ENCODE data around the gene NEO1.
"Not testable (repeated sequence)": the region's sequence is repeated elsewhere in the genome, so short reads cannot be mapped to it uniquely, and the experiment has no call there.

The NEO1 gene

DNA sequence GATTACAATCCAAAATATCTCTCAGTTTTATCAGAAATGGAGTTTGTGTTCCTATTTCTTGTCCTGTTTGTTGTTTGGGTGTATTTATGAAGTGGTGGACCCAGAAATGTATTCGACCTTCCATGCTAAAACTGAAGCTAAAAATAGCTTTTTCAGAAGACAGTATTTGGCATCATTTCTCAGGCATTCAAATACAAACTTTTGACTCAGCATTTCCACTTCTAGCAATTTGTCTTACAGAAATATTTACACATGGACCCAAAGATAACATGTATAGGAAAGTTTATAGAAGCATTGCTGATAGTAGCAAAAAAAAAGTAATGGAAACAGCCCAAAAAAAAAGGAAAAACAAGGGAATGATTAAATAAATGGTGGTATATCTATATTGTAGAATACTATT is 160.2 kb downstream of the NEO1 start:
- no peak for DNase-seq

DNA sequence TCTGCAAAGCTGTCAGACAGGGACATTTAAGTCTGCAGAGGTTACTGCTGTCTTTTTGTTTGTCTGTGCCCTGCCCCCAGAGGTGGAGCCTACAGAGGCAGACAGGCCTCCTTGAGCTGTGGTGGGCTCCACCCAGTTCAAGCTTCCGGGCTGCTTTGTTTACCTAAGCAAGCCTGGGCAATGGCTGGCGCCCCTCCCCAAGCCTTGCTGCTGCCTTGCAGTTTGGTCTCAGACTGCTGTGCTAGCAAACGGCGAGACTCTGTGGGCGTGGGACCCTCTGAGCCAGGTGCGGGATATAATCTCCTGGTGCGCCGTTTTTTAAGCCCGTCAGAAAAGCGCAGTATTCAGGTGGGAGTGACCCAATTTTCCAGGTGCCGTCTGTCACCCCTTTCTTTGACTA is 169.2 kb downstream of the NEO1 start:
- not testable (repeated sequence) for DNase-seq

DNA sequence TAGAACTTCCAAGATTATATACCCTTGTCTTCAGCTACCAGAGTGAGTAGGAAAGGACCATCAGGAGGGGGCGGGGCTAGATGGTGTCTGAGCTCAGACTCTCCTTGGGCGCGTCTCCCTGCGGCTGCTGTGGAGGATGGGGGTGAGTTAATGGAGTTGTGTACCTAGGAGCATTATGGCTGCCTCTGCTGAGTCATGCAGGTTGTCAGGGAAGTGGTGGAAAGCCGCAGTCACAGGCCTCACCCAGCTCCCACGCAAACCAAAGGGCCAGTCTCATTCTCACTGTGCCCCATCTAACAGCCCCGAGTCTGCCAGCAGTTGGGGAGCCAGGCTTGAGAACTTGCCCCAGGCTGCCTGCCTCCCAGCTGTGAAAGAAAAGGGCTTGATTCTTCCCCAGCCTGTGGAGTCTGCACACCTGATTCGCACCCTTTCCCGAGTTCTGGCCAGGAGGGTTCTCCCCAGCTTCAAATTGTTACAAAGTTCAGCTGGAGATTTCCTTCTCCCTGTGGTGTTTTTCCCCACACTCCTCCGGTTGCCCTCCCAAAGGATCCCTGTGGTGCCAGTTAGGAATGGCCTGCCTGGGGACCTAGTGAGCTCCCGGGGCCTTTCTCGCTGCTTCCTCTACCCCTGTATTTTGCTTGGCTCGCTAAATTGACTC is 173.2 kb downstream of the NEO1 start:
- DNase-seq, result no peak

DNA sequence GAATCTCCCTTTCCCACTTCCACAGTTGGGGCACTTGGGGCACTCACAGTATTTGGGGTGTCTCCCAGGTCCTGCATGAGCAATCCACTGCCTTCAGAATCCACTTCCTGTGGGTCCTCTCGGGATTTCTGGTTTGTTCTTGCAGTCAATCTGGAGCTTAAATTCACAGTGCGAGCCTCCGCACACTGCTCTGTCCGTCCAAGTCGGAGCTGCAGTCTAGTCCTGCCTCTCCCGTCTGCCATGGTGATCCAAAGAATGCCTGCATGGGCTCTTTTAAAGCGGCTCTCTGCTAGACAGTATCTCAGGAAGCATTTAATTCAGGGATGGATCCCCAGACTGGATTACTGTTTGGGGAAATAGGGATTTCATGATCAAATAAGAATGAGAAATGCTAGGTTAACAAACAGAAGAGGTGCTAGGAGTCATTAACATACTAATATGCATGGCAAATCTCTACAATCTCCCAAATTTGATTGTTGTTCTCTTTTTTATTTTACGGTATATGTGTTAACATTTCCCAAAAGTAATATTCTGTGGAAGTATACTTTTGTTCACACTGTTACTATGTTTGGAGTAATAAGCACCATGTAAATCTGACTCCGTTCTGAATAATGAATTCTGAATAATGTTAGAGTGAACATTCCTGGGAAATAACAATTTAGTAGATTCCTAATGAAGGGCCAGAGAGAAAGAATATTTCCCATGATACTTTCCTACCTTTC is 174.0 kb downstream of the NEO1 start:
- no peak for DNase-seq

DNA sequence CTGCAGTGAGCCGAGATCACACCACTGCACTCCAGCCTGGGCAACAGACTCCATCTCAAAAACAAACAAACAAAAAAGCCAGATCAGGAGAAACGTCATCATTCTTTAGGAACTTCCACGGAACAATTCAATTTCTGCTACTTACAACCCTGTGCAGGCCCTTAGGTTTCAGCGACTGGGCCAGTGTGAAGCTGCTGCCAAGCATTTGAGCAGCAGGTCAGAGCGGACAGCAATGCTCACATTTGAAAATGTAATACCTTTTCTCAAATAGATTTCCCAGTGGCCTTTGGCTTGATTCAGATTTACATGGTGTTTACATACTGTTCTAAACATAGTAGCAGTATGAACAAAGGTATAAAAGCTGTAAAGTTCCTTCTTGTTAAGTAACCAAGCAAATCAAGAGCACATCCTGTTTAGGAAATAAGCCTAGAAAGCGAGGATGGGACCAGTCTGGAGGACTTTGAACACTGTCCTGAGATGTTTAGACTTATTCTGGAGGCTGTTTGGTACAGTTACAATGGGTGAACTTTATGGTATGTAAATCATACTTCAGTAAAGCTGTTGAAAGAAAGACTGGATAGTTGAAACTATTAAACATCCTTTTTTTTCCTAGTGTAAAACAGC is 175.3 kb downstream of the NEO1 start:
- DNase-seq, result no peak

DNA sequence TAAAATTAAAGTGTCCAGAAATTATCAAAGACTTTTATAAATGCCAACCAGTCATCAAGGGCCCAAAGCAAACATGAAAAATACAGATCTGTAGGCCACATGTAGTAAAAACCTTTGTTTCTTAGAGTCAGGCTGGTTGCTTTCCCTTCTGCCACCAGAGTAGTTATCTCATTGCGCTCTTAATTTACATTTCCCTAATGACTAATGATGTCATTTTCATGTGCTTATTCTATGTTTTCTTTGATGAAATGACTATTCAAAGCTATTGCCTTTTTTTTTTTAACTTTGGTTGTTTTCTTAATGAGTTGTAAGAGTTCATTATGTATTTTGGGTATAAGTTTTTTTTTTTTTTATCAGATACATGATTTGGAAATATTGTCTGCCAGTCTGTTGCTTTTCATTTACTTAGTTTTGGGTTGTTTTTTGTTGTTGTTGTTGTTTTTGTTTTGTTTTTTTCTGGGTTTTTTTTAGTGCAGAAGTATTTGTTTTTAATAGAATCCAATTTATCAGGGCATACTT is 175.9 kb downstream of the NEO1 start:
- DNase-seq, result no peak

DNA sequence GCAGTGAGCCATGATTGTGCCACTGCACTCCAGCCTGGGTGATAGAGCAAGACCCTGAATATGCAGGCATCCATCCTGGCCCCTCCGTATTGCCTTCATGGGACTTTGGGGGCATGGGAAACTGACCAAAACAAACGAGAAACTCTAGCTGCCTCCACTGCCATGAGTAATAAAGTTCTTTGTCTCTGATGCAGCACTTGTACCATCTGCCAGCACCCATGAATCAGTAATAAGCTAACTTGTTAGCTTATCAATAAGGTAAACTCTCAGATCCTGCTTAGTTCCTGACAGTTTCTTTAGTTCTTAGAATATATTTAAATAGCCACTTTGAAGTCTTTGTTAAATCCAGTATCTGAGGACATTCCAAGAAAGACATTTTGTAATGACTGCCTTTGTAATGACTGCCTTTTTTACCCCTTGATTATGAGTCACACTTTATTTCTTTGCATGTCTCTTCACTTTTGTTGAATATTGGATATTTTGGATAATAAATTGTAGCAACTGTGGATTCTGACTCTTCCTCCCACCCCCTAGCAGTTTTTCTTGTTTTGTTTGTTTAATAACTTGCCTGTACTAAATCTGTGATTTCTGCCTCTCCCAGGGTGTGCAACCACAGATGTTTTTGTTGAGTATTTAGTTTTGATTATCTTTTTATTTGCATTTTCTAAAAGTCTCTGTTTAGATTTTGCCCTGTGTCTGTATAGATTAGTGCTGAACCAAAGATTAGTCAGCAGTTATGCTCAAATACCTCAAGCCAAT is 179.6 kb downstream of the NEO1 start:
- DNase-seq, result no peak

DNA sequence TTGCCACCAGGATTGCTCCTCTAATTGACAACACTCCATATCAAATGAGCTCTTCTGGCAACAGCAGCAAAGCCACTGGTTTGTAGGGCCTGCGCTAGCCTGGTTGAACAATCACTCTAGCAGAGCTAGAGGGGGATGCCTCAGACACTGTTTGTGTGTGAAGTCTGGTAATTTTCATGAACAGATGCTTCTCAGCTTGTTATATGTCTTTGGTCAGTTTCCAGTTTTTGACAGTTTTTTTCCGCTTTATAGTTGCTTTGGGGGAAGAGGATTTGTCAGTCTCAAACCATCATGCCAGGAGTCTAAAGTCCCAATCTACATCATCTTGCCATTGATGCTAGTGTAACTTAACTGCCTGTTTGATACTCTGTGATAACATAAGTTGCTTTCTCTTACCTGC is 180.5 kb downstream of the NEO1 start:
- no peak for DNase-seq

DNA sequence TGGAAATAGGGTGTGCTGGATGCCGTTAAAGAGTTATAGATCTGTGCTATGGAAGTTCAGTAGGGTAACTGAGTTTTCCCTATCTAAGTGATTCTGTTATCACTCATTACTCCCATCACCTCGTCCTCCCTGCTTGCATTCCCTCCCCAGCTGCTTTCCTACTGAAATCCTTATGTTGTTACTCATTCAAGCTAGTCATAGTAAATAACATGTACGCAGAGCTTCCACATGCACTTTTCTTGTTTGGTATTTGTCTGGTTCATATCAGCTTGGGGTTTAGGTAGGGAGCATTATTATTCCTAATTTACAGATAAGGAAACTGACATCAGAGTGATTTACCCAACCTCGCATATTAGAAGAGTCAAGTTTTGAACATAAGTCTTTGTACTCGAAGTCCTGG is 181.4 kb downstream of the NEO1 start:
- DNase-seq, result no peak

DNA sequence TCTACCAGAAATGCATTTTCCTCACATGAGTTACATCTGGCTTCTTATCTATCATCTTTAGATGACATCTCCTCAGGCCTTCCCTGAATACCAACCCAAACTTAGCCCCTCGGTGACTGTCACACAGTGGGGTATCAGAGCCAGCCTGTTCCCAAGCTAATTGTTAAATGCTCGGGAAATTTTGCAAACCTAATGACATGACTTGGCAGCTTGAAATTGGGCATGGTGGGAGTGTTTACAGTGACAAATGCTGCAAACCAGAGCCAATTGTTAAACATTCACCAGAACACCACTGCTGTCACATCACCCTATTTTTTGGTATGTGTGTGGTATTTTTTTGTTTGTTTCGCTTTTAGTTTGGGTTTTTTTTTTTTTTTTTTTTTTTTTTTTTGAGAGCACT is 185.6 kb downstream of the NEO1 start:
- no peak for DNase-seq

DNA sequence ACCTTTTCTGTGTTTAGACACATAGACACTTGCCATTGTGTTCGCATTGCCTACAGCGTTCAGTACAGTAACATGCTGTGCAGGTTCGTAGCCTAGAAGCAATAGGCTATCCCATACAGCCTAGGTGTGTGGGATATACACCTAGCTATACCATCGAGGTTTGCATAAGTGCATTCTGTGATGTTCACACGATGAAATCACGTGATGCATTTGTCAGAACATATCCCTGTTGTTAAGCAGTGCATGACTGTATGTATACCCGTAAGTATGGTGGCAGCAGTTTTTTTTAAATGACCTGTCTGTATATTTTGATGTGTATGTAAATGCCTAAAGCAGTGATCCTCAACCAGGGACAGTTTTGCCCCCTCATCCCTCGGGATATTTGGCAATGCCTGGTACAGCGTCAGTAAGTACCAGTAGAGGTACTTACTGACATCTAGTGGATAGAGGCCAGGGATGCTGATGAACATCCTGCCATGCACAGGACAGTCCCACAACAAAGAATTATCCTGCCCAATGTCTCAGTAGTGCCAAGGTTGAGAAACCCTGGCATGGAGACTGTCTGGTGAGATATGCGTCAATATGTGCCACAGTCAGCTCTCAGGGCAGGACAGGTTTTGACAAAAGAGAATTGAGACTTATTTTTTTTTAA is 187.4 kb downstream of the NEO1 start:
- DNase-seq, result no peak

DNA sequence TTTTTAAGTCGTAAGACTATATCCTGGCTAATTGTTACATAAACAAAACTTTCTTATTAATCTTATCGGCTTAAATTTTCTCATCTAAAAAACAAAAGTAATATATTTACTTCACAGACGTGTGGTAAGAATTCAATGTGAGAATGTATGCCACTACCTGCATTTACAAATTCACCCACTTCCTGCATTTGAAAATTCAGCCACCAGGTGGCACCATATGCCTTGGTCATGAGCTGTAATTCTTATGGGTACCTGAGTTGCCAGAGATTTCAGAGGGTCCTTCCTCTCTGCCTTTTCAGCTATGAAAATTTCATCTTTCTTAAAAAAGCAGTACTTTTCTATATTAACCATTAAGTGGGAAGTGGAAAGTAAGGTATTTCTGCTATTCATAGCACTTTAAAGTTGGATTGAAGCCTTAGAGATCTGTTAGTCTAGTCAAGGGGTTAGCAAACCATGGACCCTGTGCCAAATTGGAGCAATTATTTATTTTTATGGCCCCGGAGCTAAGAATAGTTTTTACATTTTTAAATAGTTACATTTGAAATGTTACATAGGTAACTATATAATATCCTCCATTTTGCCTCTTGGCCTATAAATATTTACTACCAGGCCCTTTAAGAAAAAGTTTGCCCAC is 188.7 kb downstream of the NEO1 start:
- no peak for DNase-seq

DNA sequence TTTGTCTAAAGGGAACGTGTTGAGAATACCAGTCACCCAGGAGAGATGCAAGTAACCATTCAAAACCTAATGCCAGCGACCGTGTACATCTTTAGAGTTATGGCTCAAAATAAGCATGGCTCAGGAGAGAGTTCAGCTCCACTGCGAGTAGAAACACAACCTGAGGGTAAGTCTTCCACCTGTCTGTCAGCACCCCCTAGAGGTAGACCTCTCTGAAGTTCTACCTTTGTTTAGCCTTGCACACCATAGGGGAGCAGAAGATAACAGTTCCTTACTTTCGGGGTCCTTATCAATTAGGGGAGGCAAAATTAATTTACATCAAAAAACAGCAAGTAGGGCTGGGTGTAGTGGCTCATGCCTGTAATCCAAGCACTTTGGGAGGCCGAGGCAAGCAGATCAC is 192.1 kb downstream of the NEO1 start:
- DNase-seq, result no peak

DNA sequence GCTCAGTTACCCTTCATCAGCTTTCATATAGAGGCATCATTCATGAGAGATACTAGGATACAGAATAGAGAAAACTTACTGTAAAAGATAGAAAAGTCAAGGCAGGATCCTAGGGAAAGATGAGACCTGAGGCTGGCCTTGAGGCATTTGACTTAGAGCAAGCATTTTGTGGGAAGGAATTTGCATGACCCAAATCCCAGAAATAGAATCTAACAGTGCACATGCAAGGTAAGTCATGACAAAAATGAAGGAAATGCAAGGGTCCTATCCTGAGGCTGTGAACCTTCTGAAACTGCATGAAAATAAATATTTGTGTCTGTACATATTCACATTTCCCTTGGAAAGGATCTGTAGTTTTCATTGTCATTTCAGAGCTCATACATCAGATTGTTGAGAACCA is 194.2 kb downstream of the NEO1 start:
- DNase-seq, result no peak

DNA sequence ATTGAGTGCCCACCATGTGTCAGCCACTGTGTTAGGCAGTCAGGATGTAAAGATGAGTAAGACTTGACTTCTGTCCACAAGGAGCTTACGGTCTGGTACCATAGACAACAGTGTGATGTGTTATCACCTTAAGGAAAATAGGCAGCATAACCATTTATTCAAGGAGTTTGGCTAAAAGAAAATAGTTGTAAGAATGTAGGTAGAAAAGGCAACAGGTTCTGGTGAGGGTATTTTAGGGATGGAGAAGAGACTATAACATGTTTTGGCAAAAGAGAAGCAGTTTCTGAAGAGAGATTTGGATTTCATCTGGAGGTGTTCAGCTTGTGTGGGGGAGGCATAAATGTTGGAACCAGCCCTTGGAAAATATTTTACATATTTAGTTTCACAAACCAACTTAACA is 194.6 kb downstream of the NEO1 start:
- DNase-seq, result no peak

DNA sequence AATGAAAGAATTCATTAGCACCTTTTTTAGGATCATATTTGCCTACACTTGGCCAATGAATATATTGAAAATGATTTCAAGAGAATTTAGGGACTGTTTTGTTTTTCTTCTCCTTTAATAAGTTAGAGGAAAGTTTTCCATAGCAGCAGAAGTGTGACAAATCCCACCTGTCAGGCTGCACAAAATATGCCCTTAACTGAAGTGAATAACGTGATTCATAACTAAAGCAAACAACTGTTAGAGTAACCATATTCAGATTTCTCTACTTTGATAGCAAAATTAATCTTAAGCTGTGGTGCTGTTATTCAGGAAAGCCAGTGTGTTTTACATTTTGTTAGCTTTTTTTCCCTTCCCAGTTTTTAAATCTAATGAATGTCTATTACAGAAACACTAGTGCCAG is 195.1 kb downstream of the NEO1 start:
- DNase-seq, result no peak

DNA sequence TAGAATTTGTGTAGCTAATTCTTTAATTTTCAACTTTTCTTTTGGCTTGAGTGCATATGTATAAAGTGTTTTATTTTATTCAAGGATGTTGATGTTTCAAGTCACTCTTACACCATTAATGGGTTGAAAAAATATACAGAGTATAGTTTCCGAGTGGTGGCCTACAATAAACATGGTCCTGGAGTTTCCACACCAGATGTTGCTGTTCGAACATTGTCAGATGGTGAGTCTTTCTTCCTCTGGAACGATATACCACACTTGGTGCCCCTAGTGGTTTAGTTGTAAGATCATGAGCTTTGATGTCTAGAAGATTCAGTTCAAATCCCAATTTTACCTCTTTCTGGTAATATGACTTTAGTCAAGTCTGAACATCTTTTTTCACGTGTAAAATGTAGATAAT is 197.2 kb downstream of the NEO1 start:
- DNase-seq, result no peak

DNA sequence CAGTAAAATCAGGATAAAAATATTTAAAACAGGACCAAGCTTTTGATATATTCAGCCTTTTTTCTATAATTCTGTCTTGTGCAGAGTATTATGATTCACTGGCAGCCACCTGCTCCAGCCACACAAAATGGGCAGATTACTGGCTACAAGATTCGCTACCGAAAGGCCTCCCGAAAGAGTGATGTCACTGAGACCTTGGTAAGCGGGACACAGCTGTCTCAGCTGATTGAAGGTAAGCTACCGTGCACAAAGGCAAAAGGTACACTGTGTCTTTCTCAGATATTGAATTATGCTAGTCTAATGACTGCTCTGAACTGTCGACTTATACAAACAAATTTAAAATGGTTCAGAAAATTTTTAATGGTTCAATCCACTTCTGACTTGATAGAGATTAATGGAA is 202.3 kb downstream of the NEO1 start:
- DNase-seq, result no peak

DNA sequence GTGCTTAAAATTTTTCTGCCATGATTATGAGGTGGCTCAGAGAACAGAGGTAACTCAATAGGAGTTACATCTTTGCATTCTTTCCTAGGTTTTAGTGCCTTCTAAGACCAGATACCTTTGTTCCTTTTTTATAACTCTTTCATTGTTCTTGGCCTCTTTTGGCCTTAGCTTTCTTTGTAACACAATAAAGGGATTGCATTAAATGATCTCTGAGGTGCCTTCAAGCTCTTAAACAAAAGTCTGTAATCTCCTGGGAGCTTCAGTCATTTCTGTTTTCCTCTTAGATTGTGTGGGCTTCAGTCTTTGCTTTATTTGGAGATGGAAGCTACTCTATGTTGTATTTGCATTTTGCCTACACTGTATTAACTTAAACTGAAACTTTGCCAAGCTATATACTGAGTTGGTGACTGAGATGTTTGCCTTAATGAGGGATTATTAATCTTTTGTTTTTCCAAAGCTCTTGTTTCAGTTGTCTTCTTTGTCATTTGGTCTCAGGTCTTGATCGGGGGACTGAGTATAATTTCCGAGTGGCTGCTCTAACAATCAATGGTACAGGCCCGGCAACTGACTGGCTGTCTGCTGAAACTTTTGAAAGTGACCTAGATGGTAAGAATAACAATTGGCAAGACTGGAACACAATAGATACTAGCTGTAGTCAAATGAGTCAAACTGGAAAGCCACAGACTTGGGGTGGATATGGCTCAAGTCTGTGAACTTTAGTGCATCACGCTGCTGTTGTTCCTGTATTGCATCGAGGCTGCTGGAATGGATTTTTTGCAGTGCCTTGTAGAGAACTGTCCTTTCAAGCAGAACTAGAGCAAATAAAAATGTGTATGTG is 206.2 kb downstream of the NEO1 start:
- no peak for DNase-seq

DNA sequence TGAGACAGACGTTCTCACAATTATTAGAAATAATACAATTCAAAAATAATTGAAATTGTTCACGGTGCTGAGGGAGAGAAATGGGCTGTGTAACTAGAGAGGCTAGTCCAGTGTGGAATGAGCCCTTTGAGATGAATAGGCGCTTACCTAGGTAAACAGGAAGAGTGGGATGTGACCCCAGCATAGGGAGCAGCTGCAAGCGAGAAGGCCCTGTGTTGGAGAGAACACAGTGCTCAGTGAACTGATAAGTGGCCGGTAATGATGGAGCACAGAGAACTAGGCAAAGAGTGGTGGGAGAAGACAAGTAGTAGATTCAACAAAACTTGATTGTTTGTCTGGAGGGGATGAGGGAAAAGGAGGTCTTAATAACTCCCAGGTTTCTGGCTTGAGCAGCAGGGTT is 212.6 kb downstream of the NEO1 start:
- DNase-seq, result no peak

DNA sequence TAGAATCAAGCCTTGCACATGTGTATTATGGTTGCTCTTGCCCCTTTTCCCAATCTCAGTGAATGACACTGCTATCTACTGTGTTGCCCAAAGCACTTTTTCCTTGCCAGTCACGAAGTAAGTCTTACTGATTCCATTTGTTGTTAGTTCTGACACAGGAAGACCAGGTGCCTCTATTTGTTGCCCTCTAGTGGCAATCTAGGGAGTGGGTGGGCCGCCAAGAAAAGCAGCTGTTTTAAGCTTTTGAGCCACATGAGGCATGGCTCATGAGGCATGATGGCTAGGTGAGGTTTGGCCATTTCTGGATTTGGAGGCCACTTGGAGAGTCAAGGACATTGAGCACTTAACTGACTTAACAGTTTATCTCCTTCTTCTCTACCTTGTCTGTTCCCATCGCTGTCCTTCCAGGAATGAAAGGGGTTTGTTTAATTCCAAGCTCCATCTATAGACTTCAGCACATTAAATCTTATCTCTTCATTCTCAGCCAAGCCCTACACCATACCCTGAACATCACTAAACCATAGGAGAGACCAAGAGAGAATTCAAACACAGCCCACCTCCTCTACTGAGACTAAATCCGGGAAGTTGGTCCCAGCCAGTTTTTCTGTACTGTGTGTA is 213.4 kb downstream of the NEO1 start:
- no peak for DNase-seq
